GM13976 (cell line): ENCODE results near the gene ARSG.

Source experiments
- DNase-seq: peaks from one replicate; pipeline ENCODE4 v3.0.0; 2012; ENCODE audit warnings: low spot score
- in situ Hi-C: fragments of 300-500 bp; cut with MboI; formaldehyde crosslinking; loops from one replicate; pipeline ENCODE4 v1.12.0; 2022; ENCODE audit warnings: low sequenced_read_pairs, mixed read lengths, inconsistent platforms; ENCODE audit not compliant: unreplicated experiment
- TF ChIP-seq, protein P1 (sequence below): IDR thresholded peaks from 2 replicates; pipeline ENCODE4 v1.5.1; 2012; ENCODE audit warnings: borderline replicate concordance, mild to moderate bottlenecking; ENCODE audit not compliant: insufficient read depth; ENCODE audit errors: extremely low read depth, missing control alignments, control extremely low read depth

ARSG gene

GRCh38 chr17:68298601-68299000, 7.3 kb downstream of the ARSG start:
- in situ Hi-C loops, result no loop called here
- DNase-seq, result no peak
- TF ChIP-seq, protein P1, sequence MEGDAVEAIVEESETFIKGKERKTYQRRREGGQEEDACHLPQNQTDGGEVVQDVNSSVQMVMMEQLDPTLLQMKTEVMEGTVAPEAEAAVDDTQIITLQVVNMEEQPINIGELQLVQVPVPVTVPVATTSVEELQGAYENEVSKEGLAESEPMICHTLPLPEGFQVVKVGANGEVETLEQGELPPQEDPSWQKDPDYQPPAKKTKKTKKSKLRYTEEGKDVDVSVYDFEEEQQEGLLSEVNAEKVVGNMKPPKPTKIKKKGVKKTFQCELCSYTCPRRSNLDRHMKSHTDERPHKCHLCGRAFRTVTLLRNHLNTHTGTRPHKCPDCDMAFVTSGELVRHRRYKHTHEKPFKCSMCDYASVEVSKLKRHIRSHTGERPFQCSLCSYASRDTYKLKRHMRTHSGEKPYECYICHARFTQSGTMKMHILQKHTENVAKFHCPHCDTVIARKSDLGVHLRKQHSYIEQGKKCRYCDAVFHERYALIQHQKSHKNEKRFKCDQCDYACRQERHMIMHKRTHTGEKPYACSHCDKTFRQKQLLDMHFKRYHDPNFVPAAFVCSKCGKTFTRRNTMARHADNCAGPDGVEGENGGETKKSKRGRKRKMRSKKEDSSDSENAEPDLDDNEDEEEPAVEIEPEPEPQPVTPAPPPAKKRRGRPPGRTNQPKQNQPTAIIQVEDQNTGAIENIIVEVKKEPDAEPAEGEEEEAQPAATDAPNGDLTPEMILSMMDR, result no peak

- DNase-seq, result no peak
- in situ Hi-C loops, result no loop called here
- TF ChIP-seq, protein P1, result no peak
Measured at GRCh38 chr17:68299817-68300216, 8.5 kb downstream of the ARSG start.

- in situ Hi-C loops, result no loop called here
- no peak for DNase-seq
- TF ChIP-seq, protein P1, result no peak
Measured at GRCh38 chr17:68301438-68301959, 10.2 kb downstream of the ARSG start.

DNA sequence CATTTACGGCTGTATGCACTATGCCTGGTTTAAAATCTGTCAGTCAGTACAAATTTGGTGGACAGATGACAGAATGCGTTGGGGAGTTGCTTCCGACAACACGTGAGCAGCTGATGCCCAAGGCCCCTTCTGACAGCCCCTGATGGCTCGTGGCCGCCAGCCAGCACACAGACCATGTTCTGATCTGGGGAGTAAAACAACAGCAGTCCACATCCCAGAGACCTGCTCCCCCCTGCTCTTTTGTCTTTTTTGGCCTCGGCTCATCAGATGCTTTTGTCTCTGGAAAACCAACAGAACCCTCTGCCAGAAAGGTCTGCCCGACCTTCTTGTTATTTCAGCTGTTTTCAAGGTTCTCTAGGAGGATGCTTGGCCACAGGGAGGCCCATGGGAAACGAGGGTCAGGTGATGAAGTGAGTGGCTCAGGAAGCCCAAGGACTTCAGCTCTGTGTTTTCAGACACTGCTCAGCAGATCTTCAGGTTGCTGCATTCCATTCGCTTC, 10.8 kb downstream of the ARSG start:
- no peak for DNase-seq
- in situ Hi-C loops, result no loop called here
- TF ChIP-seq, protein P1, result no peak

DNA sequence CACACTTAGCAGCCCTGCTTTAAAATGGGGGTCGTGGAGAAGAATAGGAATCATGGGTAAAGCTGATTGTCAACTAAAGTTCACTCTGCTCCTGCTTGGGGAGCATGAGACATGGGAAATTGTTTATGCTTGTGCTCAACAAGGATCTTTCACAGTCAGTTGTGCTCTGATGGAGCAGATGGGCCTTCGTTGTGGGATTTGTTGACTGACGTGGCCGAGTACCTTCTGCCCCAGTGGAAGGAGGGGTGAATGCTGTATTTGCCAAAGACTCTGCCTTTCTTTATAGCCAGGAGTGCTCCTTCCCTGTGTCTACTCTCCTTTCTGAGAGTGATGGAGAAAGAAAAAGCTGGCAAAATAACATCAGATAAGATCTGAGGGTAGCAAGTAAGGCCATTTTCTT, 11.4 kb downstream of the ARSG start:
- in situ Hi-C loops, result no loop called here
- DNase-seq, result no peak
- TF ChIP-seq, protein P1, result no peak

DNA sequence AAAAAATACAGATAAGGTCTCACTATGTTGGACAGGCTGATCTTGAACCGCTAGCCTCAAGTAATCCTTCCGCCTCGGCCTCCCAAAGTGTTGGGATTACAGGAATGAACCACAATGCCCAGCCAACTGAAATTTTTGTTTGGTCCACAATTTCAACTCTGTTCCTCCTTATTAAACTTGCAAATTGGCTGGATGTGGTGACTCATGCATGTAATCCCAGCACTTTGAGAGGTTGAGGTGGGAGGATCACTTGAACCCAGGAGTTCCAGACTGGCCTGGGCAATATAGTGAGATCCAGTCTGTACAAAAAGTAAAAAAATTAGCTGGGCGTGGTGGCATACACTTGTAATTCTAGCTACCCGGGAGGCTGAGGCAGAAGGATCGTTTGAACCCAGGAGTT, 13.4 kb downstream of the ARSG start:
- TF ChIP-seq, protein P1, result no peak
- in situ Hi-C loops, result no loop called here
- no peak for DNase-seq

DNA sequence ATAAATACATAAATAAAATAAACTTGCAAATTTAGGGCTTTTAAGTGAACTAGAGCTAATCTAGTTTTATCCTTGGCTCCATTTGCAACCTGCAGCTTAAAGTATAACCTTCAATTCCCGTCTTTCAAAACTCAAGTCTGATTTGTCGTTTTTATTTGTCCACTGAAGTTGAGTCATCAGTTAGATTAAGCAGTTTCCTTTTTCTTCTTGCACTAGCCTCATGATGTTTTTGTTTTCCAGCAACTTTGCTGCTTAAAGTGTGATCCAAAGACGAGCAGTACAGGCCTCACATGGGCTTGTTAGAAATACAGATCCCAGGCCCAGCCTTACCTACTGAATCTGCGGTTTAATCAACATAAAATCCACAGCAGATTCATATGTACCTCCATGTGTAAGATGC, 13.8 kb downstream of the ARSG start:
- DNase-seq, result no peak
- in situ Hi-C loops, result no loop called here
- TF ChIP-seq, protein P1, result no peak
